Measurements from ENCODE around the gene SPAG7. TPM values are rescaled to one million over a fixed set of nuclear protein-coding genes. Genes with fewer than 3 reads are reported as not detected.
A peak's percentile ranks its signal among the peaks of the same experiment; 100 is the strongest.

Gene SPAG7
- polyA plus RNA-seq, 1 of the 3 experiments (the other 2 are of a cell fraction): 133 TPM

DNA sequence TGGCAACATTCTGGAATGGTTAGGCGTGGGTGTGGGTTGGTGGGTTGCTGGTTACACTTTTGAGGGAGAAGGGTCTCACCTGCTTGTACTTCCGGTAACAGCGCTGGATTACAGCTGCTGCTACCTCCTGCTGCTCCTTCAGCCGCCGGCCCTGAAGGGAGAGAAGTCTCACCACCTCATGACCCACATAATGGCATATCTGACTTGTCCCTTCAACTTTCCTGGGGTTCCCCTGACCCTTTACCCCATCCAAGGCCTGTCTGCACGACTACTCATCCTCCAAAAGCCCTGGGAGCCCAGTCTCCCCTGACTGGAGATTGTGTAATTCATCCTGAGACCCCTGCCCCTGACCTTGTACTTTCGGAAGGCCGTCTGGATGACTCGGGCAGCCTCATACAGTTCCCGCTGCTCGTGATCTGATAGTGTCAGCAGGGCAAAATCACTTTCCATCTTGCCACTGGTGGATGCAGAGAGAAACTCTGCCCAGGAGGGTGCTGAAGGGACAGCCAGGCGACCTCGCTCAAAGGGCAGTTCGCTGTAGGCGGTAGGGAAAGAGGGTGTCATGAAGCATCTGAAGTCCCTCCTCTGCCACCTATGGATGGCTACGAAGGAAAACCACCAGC lies 2.0 kb upstream of the SPAG7 start:
- Histone ChIP-seq H3K4me1 (ENCODE audit: control insufficient read depth in 1 of 2, insufficient read depth in 2 of 2, low read depth in 1 of 2, low read length in 1 of 2) (peaks cover 16 to 24% of the 10 kb centered on the region in 2 experiments; a peak in 3 of 4 replicates), H3K4me2 (peak overlapping the region; percentile 97), H3K27me3 (ENCODE audit: insufficient read depth) (no peaks in the 10 kb centered on the region), H2AFZ (ENCODE audit: low read depth) (no peak overlapping the region), H3K27ac (ENCODE audit: low read depth in 2 of 2, low read length in 1 of 2) (peak overlapping the region; percentile 93 to 96), H3K9ac (peak overlapping the region; percentile 77; the same call in 1 of the 2 replicates), H3K36me3 (replicated peaks in 1 of 2; ENCODE audit: control insufficient read depth in 1 of 2, insufficient read depth in 2 of 2, low read length in 1 of 2) (peaks cover 18 to 22% of the 10 kb centered on the region in 2 experiments), H3K9me2 (no peaks in the 10 kb centered on the region), H3K9me3 (no peaks in the 10 kb centered on the region), H3K79me2 (ENCODE audit: insufficient read depth) (peaks cover 45% of the 10 kb centered on the region), H4K20me1 (ENCODE audit: insufficient read depth) (no peaks in the 10 kb centered on the region), H3F3A (replicated peaks; ENCODE audit: insufficient read depth) (peaks cover 21% of the 10 kb centered on the region), H3K4me3 (ENCODE audit: low read depth in 2 of 2, low read length in 1 of 2) (peak overlapping the region; percentile 59 to 72; a peak in 3 of 4 replicates)
- ChIA-PET CTCF (interaction anchor here (0.7 to 6.6 kb wide), 8 partner anchors 10 to 93 kb away, joined by 3 to 52 read pairs (median 4); partner anchors contain the start of genes CAMTA2, CHRNE, SLC25A11 and SLC52A1), POLR2A (interaction anchor here (0.6 to 4.2 kb wide), 7 partner anchors 17 to 61 kb away, joined by 3 to 56 read pairs (median 3); partner anchors contain the start of genes ENO3, INCA1, KIF1C and PFN1)
- 93% methylated on average over 16 of the region's 16 CpGs for WGBS (ENCODE audit: low lambda C conversion rate)
- no peak for DNase-seq
- TF ChIP-seq, protein P1, sequence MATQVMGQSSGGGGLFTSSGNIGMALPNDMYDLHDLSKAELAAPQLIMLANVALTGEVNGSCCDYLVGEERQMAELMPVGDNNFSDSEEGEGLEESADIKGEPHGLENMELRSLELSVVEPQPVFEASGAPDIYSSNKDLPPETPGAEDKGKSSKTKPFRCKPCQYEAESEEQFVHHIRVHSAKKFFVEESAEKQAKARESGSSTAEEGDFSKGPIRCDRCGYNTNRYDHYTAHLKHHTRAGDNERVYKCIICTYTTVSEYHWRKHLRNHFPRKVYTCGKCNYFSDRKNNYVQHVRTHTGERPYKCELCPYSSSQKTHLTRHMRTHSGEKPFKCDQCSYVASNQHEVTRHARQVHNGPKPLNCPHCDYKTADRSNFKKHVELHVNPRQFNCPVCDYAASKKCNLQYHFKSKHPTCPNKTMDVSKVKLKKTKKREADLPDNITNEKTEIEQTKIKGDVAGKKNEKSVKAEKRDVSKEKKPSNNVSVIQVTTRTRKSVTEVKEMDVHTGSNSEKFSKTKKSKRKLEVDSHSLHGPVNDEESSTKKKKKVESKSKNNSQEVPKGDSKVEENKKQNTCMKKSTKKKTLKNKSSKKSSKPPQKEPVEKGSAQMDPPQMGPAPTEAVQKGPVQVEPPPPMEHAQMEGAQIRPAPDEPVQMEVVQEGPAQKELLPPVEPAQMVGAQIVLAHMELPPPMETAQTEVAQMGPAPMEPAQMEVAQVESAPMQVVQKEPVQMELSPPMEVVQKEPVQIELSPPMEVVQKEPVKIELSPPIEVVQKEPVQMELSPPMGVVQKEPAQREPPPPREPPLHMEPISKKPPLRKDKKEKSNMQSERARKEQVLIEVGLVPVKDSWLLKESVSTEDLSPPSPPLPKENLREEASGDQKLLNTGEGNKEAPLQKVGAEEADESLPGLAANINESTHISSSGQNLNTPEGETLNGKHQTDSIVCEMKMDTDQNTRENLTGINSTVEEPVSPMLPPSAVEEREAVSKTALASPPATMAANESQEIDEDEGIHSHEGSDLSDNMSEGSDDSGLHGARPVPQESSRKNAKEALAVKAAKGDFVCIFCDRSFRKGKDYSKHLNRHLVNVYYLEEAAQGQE (IDR thresholded peaks at IDR 0.05; ENCODE audit: low read depth, low read length): peak; percentile 77
- TF ChIP-seq FOXM1 (IDR thresholded peaks at IDR 0.05; ENCODE audit: low read depth): no peak

DNA sequence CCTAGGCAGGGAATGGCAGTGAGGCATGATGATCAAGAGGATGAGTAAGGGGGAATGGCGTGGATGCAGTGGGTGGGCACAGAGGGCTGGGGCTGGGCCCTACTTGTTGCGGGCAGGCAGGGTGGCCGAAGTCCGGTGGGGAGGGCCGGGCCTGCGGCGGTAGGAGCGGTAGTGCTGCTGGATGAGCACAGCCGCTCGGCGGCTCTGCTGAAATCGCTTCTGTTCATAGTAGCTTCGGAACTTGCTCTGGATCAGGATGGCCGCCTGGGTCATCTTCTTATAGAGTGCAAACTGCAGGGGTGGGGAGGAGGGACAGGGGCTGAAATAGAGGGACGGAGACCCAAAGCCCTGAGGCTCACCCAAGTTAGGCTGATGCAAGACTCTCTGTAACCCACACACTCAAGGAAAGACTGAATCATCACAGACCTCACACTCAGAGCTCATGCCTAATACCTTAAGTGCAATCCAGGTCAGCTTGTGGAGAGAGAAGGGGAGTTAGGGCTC lies 1.5 kb upstream of the SPAG7 start:
- Histone ChIP-seq H4K20me1 (ENCODE audit: insufficient read depth) (no peaks in the 10 kb centered on the region), H3K36me3 (replicated peaks in 1 of 2; ENCODE audit: control insufficient read depth in 1 of 2, insufficient read depth in 2 of 2, low read length in 1 of 2) (peaks cover 17 to 18% of the 10 kb centered on the region in 2 experiments), H3K9me2 (no peaks in the 10 kb centered on the region), H3K9me3 (no peaks in the 10 kb centered on the region), H3K27ac (ENCODE audit: low read depth in 2 of 2, low read length in 1 of 2) (peak overlapping the region; percentile 93 to 96), H3K4me1 (ENCODE audit: control insufficient read depth in 1 of 2, insufficient read depth in 2 of 2, low read depth in 1 of 2, low read length in 1 of 2) (peaks cover 16 to 24% of the 10 kb centered on the region in 2 experiments; a peak in 3 of 4 replicates), H3K27me3 (ENCODE audit: insufficient read depth) (no peaks in the 10 kb centered on the region), H3K79me2 (ENCODE audit: insufficient read depth) (peaks cover 45% of the 10 kb centered on the region), H3K4me3 (ENCODE audit: low read depth in 2 of 2, low read length in 1 of 2) (peak overlapping the region; percentile 59 to 72), H3F3A (replicated peaks; ENCODE audit: insufficient read depth) (peaks cover 21% of the 10 kb centered on the region), H3K4me2 (peak overlapping the region; percentile 97), H3K9ac (peak overlapping the region; percentile 77), H2AFZ (ENCODE audit: low read depth) (no peak overlapping the region)
- POLR2A ChIA-PET: interaction anchor here (0.6 to 4.2 kb wide), 5 partner anchors 16 to 60 kb away, joined by 3 to 56 read pairs (median 32); partner anchors contain the start of genes ENO3, INCA1, KIF1C and PFN1
- CTCF ChIA-PET: interaction anchor here (0.8 to 6.6 kb wide), 8 partner anchors 11 to 66 kb away, joined by 3 to 52 read pairs (median 4); partner anchors contain the start of genes CAMTA2, CHRNE, ENO3 and SLC25A11
- peak; percentile 48 for DNase-seq
- WGBS (ENCODE audit: low lambda C conversion rate): 33% methylated on average over 9 of the region's 15 CpGs
- no peak for TF ChIP-seq JUND (IDR thresholded peaks at IDR 0.05)
- TF ChIP-seq, protein P2, sequence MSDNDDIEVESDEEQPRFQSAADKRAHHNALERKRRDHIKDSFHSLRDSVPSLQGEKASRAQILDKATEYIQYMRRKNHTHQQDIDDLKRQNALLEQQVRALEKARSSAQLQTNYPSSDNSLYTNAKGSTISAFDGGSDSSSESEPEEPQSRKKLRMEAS (IDR thresholded peaks at IDR 0.05; ENCODE audit: low read depth): peak; percentile 49; the same call in 1 of the 2 replicates
- TF ChIP-seq MXI1 (IDR thresholded peaks at IDR 0.05; ENCODE audit: low read depth, low read length): no peak
- TF ChIP-seq ELF1 (IDR thresholded peaks at IDR 0.05): no peak

Measured in SK-N-SH (cell line).